PC-9 (cell line): ENCODE data around the gene GRK4. TPM values are rescaled to one million over a fixed set of nuclear protein-coding genes. Genes with fewer than 3 reads are reported as not detected.

Source experiments
- BruUV-seq: library from RNA; stranded (reverse); fragments of 400-500 nt; replicated peaks from 2 replicates; lab custom pipeline; 2021; lab: Mats Ljungman, UMichigan
- CTCF ChIA-PET: fragments of 300-600 bp; sonication (Branson Sonifier 250); formaldehyde crosslinking; loops from one replicate; lab custom pipeline; 2022; ENCODE audit warnings: antibody characterized with exemption; lab: Charles Lee
- POLR2A ChIA-PET: fragments of 300-600 bp; sonication (Branson Sonifier 250); formaldehyde crosslinking; loops from one replicate; lab custom pipeline; 2022; ENCODE audit warnings: antibody characterized with exemption; ENCODE audit not compliant: unreplicated experiment; lab: Charles Lee
- DNase-seq, 2 experiments: peaks; one replicate each; pipeline versions ENCODE4 v3.0.0 to v3.0.0-alpha.2; 2015 to 2022; ENCODE audit warnings: mixed read lengths in 1 of 2
- H2AFZ ChIP-seq: fragments of 200-600 bp; sonication (generic); 2 replicates; pipeline ENCODE4 v1.8.1; 2017; ENCODE audit warnings: antibody characterized with exemption
- H3F3A ChIP-seq: fragments of 200-600 bp; sonication (generic); 2 replicates; pipeline ENCODE4 v1.8.1; 2017; ENCODE audit warnings: antibody characterized with exemption, mild to moderate bottlenecking, low read depth; ENCODE audit not compliant: insufficient read depth
- H3K27ac ChIP-seq: fragments of 200-600 bp; sonication (generic); 2 replicates; pipeline ENCODE4 v1.6.1; 2016; ENCODE audit warnings: mixed run types
- H3K27me3 ChIP-seq: fragments of 200-600 bp; sonication (generic); 2 replicates; pipeline ENCODE4 v1.6.1; 2016; ENCODE audit warnings: low read depth, mixed run types; ENCODE audit not compliant: insufficient read depth
- H3K36me3 ChIP-seq: fragments of 200-600 bp; sonication (generic); 2 replicates; pipeline ENCODE4 v1.6.1; 2016; ENCODE audit warnings: low read depth, mixed run types
- H3K4me1 ChIP-seq: fragments of 200-600 bp; sonication (generic); replicated peaks from 2 replicates; pipeline ENCODE4 v1.6.1; 2016; ENCODE audit warnings: mixed run types; ENCODE audit not compliant: insufficient read depth
- H3K4me2 ChIP-seq: fragments of 200-600 bp; sonication (generic); 2 replicates; pipeline ENCODE4 v1.6.1; 2017; ENCODE audit warnings: mixed run types
- H3K4me3 ChIP-seq: fragments of 200-600 bp; sonication (generic); 2 replicates; pipeline ENCODE4 v1.6.1; 2016; ENCODE audit warnings: mixed run types
- H3K79me2 ChIP-seq: fragments of 200-600 bp; sonication (generic); 2 replicates; pipeline ENCODE4 v1.6.1; 2017; ENCODE audit warnings: low read depth, mixed run types
- H3K9me2 ChIP-seq: fragments of 200-600 bp; sonication (generic); 2 replicates; pipeline ENCODE4 v1.8.1; 2017; ENCODE audit warnings: mild to moderate bottlenecking; ENCODE audit not compliant: insufficient read depth
- H3K9me3 ChIP-seq: fragments of 200-600 bp; sonication (generic); 2 replicates; pipeline ENCODE4 v1.8.1; 2016; ENCODE audit warnings: low read depth; ENCODE audit not compliant: insufficient read depth
- H4K20me1 ChIP-seq: fragments of 200-600 bp; sonication (generic); 2 replicates; pipeline ENCODE4 v1.8.1; 2017; ENCODE audit not compliant: insufficient read depth
- CTCF ChIP-seq: fragments of 200-600 bp; sonication (generic); conservative IDR thresholded peaks from 2 replicates; pipeline ENCODE4 v1.6.1; 2017; ENCODE audit warnings: mixed run types, antibody characterized with exemption, mild to moderate bottlenecking, moderate library complexity
- EZH2 ChIP-seq: fragments of 200-600 bp; sonication (generic); IDR thresholded peaks from 2 replicates; pipeline ENCODE4 v1.8.0; 2017; ENCODE audit warnings: antibody characterized with exemption, low read depth
- intact Hi-C: fragments of 100-400 bp; cut with micrococcal nuclease; formaldehyde crosslinking; loops from one replicate; pipeline ENCODE4 v1.10.0; 2022; ENCODE audit not compliant: unreplicated experiment
- total RNA-seq: library from RNA; stranded (reverse); gene quantifications from 2 replicates; pipeline ENCODE4 v1.2.3, GENCODE V29; 2021

The GRK4 gene
- total RNA-seq, 1 experiment from 2014 or later: 3.1 TPM

- Histone ChIP-seq H3K27me3 (no peaks in the 10 kb centered on the region), H2AFZ (no peak overlapping the region), H4K20me1 (peaks cover 43% of the 10 kb centered on the region), H3K36me3 (peaks cover 5% of the 10 kb centered on the region), H3K27ac (no peak overlapping the region), H3K4me1 (peaks cover 14% of the 10 kb centered on the region), H3K4me2 (peak overlapping the region; percentile 89), H3K9me3 (no peaks in the 10 kb centered on the region), H3F3A (peaks cover 14% of the 10 kb centered on the region; the same call in 1 of the 2 replicates), H3K79me2 (peaks cover 52% of the 10 kb centered on the region), H3K4me3 (peak overlapping the region; percentile 94), H3K9me2 (no peaks in the 10 kb centered on the region)
- DNase-seq: no peak
- intact Hi-C loops: no loop called here
- POLR2A ChIA-PET: no interaction called here
- no TSS peak for BruUV-seq
- CTCF ChIA-PET: no interaction called here
- TF ChIP-seq CTCF: no peak
- no peak for TF ChIP-seq EZH2
These were observed 2.0 kb upstream of the GRK4 start for GRCh38 chr4:2961421-2961810.

GRCh38 chr4:2961811-2962441, 1.4 kb upstream of the GRK4 start:
- DNase-seq: no peak
- no peak for TF ChIP-seq CTCF
- no peak for TF ChIP-seq EZH2
- peaks cover 9% of the 10 kb centered on the region; the same call in 1 of the 2 replicates for H3F3A ChIP-seq
- no peak overlapping the region for H3K27ac ChIP-seq
- H3K4me3 ChIP-seq: peak overlapping the region; percentile 94
- ChIA-PET POLR2A (no interaction called here), CTCF (no interaction called here)
- no peaks in the 10 kb centered on the region for H3K9me3 ChIP-seq
- no peaks in the 10 kb centered on the region for H3K27me3 ChIP-seq
- H3K9me2 ChIP-seq: no peaks in the 10 kb centered on the region
- intact Hi-C loops: loop anchor here (2.0 kb wide), 1 partner anchor 75 kb away; no protein-coding TSS in a partner anchor
- peaks cover 14% of the 10 kb centered on the region for H3K4me1 ChIP-seq
- H4K20me1 ChIP-seq: peaks cover 41% of the 10 kb centered on the region
- peaks cover 50% of the 10 kb centered on the region for H3K79me2 ChIP-seq
- peak overlapping the region; percentile 89 for H3K4me2 ChIP-seq
- BruUV-seq: no TSS peak
- no peak overlapping the region for H2AFZ ChIP-seq
- H3K36me3 ChIP-seq: 0 out of 2 replicates have a peak, but pooled peaks cover under 1% of the 10 kb centered on the region

- TSS peak; percentile 56 for BruUV-seq
- H3K36me3 ChIP-seq: no peaks in the 10 kb centered on the region
- peak overlapping the region; percentile 84 for H2AFZ ChIP-seq
- H4K20me1 ChIP-seq: peaks cover 36% of the 10 kb centered on the region
- intact Hi-C loops: loop anchor here (1.0 to 2.0 kb wide), 2 partner anchors 25 to 74 kb away; no protein-coding TSS in a partner anchor
- H3K9me3 ChIP-seq: no peaks in the 10 kb centered on the region
- no peaks in the 10 kb centered on the region for H3K9me2 ChIP-seq
- H3K4me1 ChIP-seq: peaks cover 14% of the 10 kb centered on the region
- TF ChIP-seq EZH2: no peak
- TF ChIP-seq CTCF: no peak
- peak overlapping the region; percentile 94 for H3K4me3 ChIP-seq
- peaks cover 9% of the 10 kb centered on the region; the same call in 1 of the 2 replicates for H3F3A ChIP-seq
- DNase-seq: peak; percentile 44 to 58
- peak overlapping the region; percentile 89 for H3K4me2 ChIP-seq
- H3K27me3 ChIP-seq: no peaks in the 10 kb centered on the region
- H3K27ac ChIP-seq: peak overlapping the region; percentile 61
- ChIA-PET POLR2A (interaction anchor here (0.6 kb wide), 1 partner anchor 111 kb away, joined by 6 read pairs; no protein-coding TSS in a partner anchor), CTCF (interaction anchor here (1.1 kb wide), 1 partner anchor 66 kb away, joined by 11 read pairs; no protein-coding TSS in a partner anchor)
- H3K79me2 ChIP-seq: peaks cover 43% of the 10 kb centered on the region
These were observed 677 bp upstream of the GRK4 start for GRCh38 chr4:2962614-2963174.
